HG03469 (cell line): ENCODE measurements around the gene CLIC5.

Source experiments
- ATAC-seq: cut with Tn5 transposase; IDR thresholded peaks from one replicate; pipeline ENCODE4 v1.9.1; 2021; ENCODE audit warnings: mild to moderate bottlenecking, moderate library complexity, moderate number of reproducible peaks; ENCODE audit not compliant: unreplicated experiment

CLIC5 gene

GRCh38 chr6:46015119-46015968 is at the start of gene CLIC5:
Gene CLIC5 (minus strand): TSS chr6:46015860. CDS start chr6:46015542, 318 bp downstream.
- no peak for ATAC-seq

GRCh38 chr6:46062991-46063390 is 47.3 kb upstream of the CLIC5 start:
- no peak for ATAC-seq

GRCh38 chr6:46062312-46062711 is 46.7 kb upstream of the CLIC5 start:
- no peak for ATAC-seq

DNA sequence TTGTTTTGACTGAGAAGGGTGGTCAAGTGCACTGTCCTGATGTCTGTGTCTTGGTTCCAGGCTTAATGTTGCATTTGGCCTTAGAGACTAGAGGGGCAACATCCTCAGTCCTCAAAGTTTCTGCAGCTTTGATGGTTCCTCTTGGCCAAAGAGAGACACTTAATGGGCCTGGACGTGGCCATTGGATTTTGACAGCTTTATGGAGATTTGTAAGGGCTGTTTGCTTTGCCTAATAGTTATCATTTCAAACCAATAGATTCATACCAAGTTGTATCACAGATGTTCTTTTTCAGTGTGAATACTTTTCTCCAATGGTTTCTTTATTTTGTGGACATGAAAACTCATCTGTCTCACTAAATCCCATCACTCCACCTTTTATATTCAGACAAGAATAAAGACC is 45.8 kb upstream of the CLIC5 start:
- no peak for ATAC-seq

GRCh38 chr6:46059608-46060007 is 43.9 kb upstream of the CLIC5 start:
- ATAC-seq = no peak

- ATAC-seq = no peak
Measured at GRCh38 chr6:46058951-46059350, 43.3 kb upstream of the CLIC5 start.

DNA sequence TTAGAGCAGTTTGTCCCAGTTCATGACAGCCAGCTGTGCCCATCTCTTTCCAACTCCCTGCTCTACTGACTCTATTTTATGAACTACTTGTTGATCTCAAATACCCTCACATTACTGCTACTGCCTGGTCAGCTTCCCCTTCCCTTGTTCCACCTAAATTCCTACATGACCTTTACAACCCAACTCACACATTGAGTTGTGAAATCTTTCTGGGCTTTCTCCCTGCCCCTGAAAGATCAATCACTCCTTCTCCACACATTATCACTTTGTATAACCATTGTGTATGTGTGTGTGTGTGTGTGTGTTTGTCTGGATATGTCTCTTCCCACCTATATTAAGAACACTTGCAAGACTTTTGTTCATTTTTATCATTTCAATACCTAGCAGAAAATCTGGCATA is 42.1 kb upstream of the CLIC5 start:
- ATAC-seq = no peak

DNA sequence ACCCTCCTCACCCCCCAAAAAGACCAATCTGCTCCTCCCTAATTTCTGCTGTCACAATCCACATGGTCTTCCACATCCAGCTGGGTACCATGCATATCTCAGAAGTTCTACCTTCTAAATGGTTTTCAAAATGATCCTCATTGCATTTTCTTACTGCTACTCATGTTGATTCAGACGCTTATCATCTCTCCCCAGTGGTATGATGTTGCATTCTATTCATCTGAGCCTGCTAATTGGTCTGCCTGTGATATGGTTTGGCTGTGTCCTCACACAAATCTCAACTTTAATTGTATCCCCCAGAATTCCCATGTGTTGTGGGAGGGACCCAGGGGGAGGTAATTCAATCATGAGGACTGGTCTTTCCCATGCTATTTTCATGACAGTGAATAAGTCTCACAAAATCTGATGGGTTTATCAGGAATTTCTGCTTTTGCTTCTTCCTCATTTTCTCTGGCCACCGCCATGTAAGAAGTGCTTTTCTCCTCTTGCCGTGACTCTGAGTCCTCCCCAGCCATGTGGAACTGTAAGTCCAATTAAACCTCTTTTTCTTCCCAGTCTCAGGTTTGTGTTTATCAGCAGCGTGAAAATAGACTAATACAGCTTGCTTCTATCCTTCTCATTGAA is 41.4 kb upstream of the CLIC5 start:
- no peak for ATAC-seq

GRCh38 chr6:46054516-46054915 is 38.9 kb upstream of the CLIC5 start:
- no peak for ATAC-seq

GRCh38 chr6:46053039-46053933 is 37.6 kb upstream of the CLIC5 start:
- no peak for ATAC-seq

GRCh38 chr6:46052479-46052878 is 36.8 kb upstream of the CLIC5 start:
- ATAC-seq = no peak

GRCh38 chr6:46051962-46052361 is 36.3 kb upstream of the CLIC5 start:
- no peak for ATAC-seq

GRCh38 chr6:46050845-46051405 is 35.3 kb upstream of the CLIC5 start:
- no peak for ATAC-seq

- no peak for ATAC-seq
Measured at GRCh38 chr6:46048646-46049297, 33.1 kb upstream of the CLIC5 start.

GRCh38 chr6:46046558-46047174 is 31.0 kb upstream of the CLIC5 start:
- no peak for ATAC-seq

- no peak for ATAC-seq
Measured at GRCh38 chr6:46044881-46045617, 29.4 kb upstream of the CLIC5 start.

DNA sequence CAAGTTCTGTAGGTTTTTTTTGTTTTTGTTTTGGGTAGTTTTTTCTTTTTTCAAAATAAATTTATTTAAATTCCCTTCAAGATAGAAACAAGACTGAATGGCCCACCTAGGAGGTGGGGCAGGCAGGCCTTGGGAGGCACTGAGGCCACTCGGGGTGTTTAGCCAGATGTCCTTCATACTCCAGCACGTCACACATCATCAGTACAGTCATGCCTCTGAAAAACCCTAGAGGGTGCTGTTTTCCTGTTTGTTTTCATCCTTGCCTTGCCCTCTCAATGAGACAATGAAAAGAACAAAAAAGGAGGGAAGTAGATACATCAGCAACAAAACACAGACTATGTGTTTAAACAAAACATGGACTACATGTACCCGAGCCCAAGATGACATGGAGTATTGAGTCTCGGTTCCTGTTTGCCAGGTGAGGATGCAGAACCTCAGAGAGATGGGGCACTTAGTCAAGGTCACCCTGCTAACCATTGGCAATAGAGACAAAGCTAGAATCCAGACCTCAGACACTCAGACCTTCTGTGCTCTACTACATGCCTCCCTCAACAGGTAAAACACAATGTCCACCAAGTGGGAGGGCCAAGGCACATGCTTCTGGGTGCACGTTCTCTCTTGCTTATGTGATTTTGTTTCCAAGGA is 26.8 kb upstream of the CLIC5 start:
- peak; percentile 86 for ATAC-seq

DNA sequence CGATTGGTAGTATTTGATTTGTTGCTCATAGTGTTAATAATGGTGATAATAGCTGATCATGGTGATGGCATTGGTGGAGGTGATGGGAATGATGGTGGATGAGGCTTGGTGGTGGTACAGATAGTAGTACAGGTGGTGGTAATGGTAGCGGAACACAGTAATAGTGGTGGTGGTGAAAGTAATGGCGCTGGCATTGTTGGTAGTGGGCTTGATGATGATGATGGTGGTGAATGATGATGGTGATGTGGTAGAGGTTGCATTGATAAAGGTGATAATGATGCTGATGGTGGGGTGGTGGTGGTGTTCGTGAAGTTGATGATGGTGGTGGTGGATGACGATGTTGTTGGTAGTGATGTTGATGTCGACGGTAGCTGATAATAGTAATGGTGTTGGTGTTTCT is 24.6 kb upstream of the CLIC5 start:
- ATAC-seq = no peak

DNA sequence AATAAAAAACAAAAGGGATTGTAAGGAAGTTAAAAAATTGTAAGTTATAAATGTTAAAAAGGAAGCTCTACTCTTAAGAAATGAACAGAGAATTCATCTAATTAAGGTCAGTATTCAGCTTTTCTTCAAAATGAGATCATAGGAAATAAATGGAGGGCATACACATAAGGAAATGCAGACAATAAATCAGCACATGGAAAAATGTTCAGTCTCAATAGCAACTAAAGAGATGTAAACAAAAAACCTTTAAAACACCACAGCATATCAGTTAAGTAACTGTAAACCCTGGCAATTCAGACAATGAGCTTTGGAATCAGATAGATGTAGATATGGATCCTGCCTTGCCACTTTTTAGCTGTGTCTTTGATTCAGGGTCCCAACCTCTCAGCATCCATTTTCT is 24.0 kb upstream of the CLIC5 start:
- no peak for ATAC-seq
